SK-N-SH treated with all-trans-retinoic acid at 6 μM for 48 hours (cell line): ENCODE data around the gene GAPVD1.

Source experiments
- ARNTL ChIP-seq: fragments of 450-650 bp; formaldehyde crosslinking; IDR thresholded peaks from 2 replicates; pipeline ENCODE4 v1.5.0; 2020; ENCODE audit warnings: low read depth, mild to moderate bottlenecking, moderate library complexity, borderline replicate concordance
- BACH2 ChIP-seq: fragments of 250-450 bp; sonication (Bioruptor Pico); IDR thresholded peaks from 2 replicates; pipeline ENCODE4 v1.9.0; 2021; ENCODE audit warnings: mild to moderate bottlenecking, borderline replicate concordance
- CSDC2 ChIP-seq: fragments of 250-450 bp; sonication (Bioruptor Pico); IDR thresholded peaks from 2 replicates; pipeline ENCODE4 v1.5.0; 2020; ENCODE audit warnings: mild to moderate bottlenecking, moderate library complexity
- PPARA ChIP-seq: fragments of 250-450 bp; sonication (Bioruptor Pico); IDR thresholded peaks from 2 replicates; pipeline ENCODE4 v1.5.0; 2020; ENCODE audit warnings: mild to moderate bottlenecking, borderline replicate concordance
- RARB ChIP-seq: fragments of 250-450 bp; sonication (Bioruptor Pico); IDR thresholded peaks from 2 replicates; pipeline ENCODE4 v1.8.0; 2021; ENCODE audit warnings: mild to moderate bottlenecking, moderate library complexity
- SNAI2 ChIP-seq: fragments of 250-450 bp; sonication (Bioruptor Pico); IDR thresholded peaks from 2 replicates; pipeline ENCODE4 v1.5.0; 2020; ENCODE audit warnings: mild to moderate bottlenecking, moderate library complexity
- TCF4 ChIP-seq: fragments of 250-450 bp; sonication (Bioruptor Pico); IDR thresholded peaks from 2 replicates; pipeline ENCODE4 v1.8.0; 2021; ENCODE audit warnings: mild to moderate bottlenecking, moderate library complexity, borderline replicate concordance
- ZC3H10 ChIP-seq: fragments of 250-450 bp; sonication (Bioruptor Pico); IDR thresholded peaks from 2 replicates; pipeline ENCODE4 v1.5.1; 2021; ENCODE audit warnings: mild to moderate bottlenecking, moderate library complexity
- ZFP30 ChIP-seq: fragments of 450-650 bp; formaldehyde crosslinking; IDR thresholded peaks from 2 replicates; pipeline ENCODE4 v1.5.0; 2022; ENCODE audit warnings: mild to moderate bottlenecking, moderate library complexity
- ZNF565 ChIP-seq: fragments of 450-650 bp; formaldehyde crosslinking; conservative IDR thresholded peaks from 2 replicates; pipeline ENCODE4 v1.5.0; 2020; ENCODE audit warnings: low read depth, mild to moderate bottlenecking, moderate library complexity
- TF ChIP-seq, protein P1 (sequence below): fragments of 250-450 bp; sonication (Bioruptor Pico); IDR thresholded peaks from 2 replicates; pipeline ENCODE4 v1.5.0; 2020; ENCODE audit warnings: mild to moderate bottlenecking, moderate library complexity
- TF ChIP-seq, protein P2 (sequence below): fragments of 250-450 bp; sonication (Bioruptor Pico); IDR thresholded peaks from 2 replicates; pipeline ENCODE4 v1.5.1; 2020; ENCODE audit warnings: low read depth, mild to moderate bottlenecking, moderate library complexity
- TF ChIP-seq, protein P3 (sequence below): fragments of 250-450 bp; sonication (Bioruptor Pico); IDR thresholded peaks from 2 replicates; pipeline ENCODE4 v1.8.0; 2020; ENCODE audit warnings: mild to moderate bottlenecking, moderate library complexity, borderline replicate concordance

DNA sequence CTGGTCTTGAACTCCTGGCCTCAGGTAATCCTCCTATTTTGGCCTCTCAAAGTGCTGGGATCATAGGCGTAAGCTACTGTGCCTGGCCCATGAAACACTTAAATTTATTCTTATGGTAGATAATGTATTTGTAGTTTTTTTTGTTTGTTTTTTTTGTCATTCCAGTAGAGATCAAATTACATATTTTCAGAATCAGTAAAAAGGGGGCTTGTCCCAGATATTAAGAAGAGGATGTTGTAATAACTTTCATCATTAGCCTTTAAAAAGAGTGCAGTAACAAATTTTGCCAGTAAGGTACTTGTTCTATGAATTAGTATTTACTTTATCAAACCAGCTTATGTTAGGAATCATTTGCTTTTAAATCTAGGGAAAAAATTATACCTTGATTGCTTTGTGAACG lies 42.6 kb downstream of the GAPVD1 start:
- TF ChIP-seq ZC3H10 (CRISPR knock-in tag), result no peak
- TF ChIP-seq PPARA (CRISPR knock-in tag), result no peak
- no peak for TF ChIP-seq TCF4
- no peak for TF ChIP-seq ARNTL (CRISPR knock-in tag)
- TF ChIP-seq, protein P1, sequence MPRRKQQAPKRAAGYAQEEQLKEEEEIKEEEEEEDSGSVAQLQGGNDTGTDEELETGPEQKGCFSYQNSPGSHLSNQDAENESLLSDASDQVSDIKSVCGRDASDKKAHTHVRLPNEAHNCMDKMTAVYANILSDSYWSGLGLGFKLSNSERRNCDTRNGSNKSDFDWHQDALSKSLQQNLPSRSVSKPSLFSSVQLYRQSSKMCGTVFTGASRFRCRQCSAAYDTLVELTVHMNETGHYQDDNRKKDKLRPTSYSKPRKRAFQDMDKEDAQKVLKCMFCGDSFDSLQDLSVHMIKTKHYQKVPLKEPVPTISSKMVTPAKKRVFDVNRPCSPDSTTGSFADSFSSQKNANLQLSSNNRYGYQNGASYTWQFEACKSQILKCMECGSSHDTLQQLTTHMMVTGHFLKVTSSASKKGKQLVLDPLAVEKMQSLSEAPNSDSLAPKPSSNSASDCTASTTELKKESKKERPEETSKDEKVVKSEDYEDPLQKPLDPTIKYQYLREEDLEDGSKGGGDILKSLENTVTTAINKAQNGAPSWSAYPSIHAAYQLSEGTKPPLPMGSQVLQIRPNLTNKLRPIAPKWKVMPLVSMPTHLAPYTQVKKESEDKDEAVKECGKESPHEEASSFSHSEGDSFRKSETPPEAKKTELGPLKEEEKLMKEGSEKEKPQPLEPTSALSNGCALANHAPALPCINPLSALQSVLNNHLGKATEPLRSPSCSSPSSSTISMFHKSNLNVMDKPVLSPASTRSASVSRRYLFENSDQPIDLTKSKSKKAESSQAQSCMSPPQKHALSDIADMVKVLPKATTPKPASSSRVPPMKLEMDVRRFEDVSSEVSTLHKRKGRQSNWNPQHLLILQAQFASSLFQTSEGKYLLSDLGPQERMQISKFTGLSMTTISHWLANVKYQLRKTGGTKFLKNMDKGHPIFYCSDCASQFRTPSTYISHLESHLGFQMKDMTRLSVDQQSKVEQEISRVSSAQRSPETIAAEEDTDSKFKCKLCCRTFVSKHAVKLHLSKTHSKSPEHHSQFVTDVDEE (CRISPR knock-in tag), result no peak
- TF ChIP-seq, protein P2, sequence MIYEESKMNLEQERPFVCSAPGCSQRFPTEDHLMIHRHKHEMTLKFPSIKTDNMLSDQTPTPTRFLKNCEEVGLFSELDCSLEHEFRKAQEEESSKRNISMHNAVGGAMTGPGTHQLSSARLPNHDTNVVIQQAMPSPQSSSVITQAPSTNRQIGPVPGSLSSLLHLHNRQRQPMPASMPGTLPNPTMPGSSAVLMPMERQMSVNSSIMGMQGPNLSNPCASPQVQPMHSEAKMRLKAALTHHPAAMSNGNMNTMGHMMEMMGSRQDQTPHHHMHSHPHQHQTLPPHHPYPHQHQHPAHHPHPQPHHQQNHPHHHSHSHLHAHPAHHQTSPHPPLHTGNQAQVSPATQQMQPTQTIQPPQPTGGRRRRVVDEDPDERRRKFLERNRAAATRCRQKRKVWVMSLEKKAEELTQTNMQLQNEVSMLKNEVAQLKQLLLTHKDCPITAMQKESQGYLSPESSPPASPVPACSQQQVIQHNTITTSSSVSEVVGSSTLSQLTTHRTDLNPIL (CRISPR knock-in tag), result no peak
- no peak for TF ChIP-seq ZFP30 (CRISPR knock-in tag)
- TF ChIP-seq, protein P3, sequence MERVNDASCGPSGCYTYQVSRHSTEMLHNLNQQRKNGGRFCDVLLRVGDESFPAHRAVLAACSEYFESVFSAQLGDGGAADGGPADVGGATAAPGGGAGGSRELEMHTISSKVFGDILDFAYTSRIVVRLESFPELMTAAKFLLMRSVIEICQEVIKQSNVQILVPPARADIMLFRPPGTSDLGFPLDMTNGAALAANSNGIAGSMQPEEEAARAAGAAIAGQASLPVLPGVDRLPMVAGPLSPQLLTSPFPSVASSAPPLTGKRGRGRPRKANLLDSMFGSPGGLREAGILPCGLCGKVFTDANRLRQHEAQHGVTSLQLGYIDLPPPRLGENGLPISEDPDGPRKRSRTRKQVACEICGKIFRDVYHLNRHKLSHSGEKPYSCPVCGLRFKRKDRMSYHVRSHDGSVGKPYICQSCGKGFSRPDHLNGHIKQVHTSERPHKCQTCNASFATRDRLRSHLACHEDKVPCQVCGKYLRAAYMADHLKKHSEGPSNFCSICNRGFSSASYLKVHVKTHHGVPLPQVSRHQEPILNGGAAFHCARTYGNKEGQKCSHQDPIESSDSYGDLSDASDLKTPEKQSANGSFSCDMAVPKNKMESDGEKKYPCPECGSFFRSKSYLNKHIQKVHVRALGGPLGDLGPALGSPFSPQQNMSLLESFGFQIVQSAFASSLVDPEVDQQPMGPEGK (CRISPR knock-in tag), result no peak
- TF ChIP-seq ZNF565 (CRISPR knock-in tag), result no peak
- no peak for TF ChIP-seq RARB (CRISPR knock-in tag)
- no peak for TF ChIP-seq CSDC2 (CRISPR knock-in tag)
- no peak for TF ChIP-seq BACH2 (CRISPR knock-in tag)
- no peak for TF ChIP-seq SNAI2 (CRISPR knock-in tag)
